SIG-M5 (cell line): ENCODE results near the gene ERBB4.
"Not testable (repeated sequence)": the region's sequence is repeated elsewhere in the genome, so short reads cannot be mapped to it uniquely, and the experiment has no call there.

Experiments
- DNase-seq: peaks from one replicate; lab custom pipeline; 2025; lab: John Stamatoyannopoulos, UW

The ERBB4 gene

GRCh38 chr2:212223696-212224095 lies 314.9 kb downstream of the ERBB4 start:
- no peak for DNase-seq

- DNase-seq, result no peak
Measured at GRCh38 chr2:212213191-212213590, 325.4 kb downstream of the ERBB4 start.

- DNase-seq, result no peak
Measured at GRCh38 chr2:212208467-212208866, 330.1 kb downstream of the ERBB4 start.

GRCh38 chr2:212197776-212198175 lies 340.8 kb downstream of the ERBB4 start:
- DNase-seq, result no peak

GRCh38 chr2:212195626-212196025 lies 343.0 kb downstream of the ERBB4 start:
- no peak for DNase-seq

- no peak for DNase-seq
Measured at GRCh38 chr2:212194396-212194795, 344.2 kb downstream of the ERBB4 start.

DNA sequence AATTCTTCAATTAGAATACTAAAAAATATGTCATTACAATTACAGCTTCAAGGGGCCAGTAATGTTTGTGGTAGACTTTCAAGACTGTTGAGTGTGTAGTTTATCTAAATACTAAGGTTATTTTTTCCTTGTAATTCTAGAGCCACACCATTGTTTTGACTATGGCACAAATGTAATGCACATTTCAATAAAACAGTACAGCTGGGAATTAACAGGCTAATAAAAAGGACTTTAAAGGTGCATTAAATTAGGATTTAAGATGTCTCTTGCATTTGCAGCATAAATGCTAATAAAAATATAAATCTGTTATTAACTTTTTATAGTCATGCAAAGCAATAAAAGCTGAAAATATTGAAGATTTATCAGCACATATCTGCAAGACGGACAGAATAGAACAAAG lies 344.8 kb downstream of the ERBB4 start:
- DNase-seq, result no peak

- no peak for DNase-seq
Measured at GRCh38 chr2:212193056-212193455, 345.5 kb downstream of the ERBB4 start.

DNA sequence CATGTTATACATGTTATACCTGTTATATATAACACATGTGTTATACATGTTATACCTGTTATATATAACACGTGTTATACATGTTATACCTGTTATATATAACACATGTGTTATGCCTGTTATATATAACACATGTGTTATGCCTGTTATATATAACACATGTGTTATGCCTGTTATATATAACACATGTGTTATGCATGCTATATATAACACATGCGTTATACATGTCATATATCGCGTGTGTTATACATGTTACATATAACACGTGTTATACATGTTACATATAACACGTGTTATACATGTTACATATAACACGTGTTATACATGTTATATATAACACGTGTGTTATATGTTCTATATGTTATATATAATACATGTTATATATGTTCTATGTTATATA lies 347.2 kb downstream of the ERBB4 start:
- not testable (repeated sequence) for DNase-seq

DNA sequence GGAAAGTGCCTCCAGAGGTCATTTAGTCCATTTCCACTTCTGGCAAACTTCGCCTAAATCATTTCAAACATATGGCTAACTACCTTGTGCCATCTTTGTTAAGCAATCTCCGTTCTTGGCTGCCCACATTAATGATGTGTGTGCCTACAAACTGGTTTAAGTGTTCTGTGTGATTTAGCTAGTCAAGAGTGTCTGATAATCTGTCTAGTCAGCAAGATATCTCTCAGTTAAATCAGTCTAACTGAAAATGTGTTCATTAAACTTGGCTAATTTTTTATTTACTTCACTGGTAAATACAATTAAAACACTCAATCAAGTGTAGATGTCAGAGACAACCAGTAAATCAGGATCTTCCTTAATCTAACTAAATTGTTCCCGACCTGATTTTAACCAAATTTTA lies 352.4 kb downstream of the ERBB4 start:
- DNase-seq, result no peak

DNA sequence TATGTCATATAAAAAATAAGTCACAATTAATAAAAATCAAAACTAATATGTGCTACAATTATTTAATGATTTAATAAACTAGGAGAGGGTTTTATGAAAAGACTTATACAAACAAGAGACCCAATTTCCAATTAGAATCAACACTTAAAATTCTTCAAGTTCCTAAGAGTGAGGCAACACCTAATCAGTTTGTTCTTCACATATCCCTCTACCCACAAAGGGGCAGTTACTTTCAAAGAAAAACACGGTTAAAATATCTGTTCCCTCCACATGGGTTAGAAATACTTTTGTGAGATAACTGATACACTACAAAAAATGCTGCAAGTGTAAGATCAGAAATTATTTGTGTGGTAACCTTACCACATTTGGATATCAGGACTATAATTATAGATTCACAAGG lies 357.0 kb downstream of the ERBB4 start:
- DNase-seq, result no peak

DNA sequence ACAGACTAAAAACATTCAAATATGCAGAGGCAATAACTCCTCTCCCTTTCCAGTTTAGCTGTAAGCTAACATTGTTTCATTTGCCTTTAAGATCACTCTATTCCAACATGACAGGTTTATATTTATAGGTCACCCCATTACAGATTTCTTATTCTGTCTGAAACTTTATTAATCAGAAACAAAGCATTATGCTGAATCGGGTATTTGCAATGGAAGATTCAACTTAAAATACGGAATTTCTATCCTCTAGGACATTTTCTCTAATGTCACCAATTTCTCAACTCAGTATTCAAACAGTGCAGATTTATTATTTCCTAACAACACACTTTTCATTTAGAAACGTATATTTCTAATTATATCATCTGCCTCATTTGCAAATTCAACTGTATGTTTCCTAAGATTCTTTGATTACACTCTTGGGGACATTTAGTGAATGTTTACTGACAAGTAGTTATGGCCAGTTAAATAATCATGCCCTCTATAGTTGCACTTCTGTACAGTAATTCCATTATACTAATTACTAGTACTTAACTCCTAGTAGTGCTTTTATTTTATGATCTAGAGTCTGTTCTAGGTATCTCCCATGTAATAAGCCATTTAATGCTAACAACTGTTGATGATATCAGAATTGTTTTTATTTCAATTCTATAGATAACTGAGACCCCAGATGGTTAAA lies 358.1 kb downstream of the ERBB4 start:
- DNase-seq, result no peak

DNA sequence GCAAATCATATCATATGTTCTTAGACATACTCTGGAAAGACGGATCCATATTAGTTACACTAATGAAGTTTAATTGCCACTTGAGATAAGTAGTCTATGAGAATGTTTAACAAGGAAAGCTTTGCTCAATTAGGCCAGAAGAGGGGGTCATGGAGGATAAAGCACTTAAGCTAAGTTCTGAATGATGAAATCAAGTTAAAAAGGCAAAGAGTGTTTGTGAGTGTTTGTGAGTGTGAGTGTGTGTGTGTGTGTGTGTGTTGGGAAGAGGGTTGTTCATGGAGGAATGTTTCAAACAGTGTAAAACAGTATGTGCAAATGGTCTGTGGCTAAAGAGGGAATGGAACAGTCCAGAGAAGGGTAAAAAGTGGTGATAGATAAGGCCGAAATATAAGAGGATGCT lies 360.9 kb downstream of the ERBB4 start:
- no peak for DNase-seq

GRCh38 chr2:212176151-212176550 lies 362.5 kb downstream of the ERBB4 start:
- DNase-seq, result no peak

DNA sequence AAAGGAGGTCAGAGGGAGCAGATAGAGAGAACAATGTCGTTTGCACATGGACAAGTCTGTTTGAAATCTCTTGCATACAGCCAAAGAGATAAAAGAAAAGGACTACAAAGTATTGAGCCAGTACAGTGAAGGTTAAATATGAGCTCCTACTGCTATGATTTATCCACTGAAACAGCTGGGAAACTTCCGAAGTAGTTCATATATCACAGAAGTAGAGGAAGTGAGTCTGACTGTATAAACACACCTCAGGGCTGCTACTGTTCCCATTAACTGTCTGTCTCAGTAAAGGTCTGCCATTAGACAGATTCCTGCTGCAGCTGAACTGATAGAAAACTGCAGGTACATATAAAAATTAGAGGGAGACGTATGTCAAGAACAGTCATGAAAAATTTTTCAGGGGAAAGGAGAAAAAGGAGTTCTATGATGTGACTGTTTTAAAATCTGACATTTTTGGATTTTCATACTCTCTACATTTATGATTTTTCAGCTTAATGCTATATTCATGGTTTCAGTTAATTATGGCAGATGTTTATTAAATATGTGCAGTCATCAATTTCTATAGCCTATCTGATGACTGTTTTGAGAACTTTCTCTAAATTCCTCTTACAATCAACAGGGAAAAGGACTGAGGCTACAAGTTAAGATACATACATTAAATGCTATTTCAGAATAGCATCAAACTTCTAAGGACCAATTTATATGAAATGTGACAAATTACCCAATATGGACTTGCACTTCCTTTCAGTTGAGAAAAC lies 364.7 kb downstream of the ERBB4 start:
- DNase-seq, result no peak

GRCh38 chr2:212173331-212173730 lies 365.3 kb downstream of the ERBB4 start:
- DNase-seq, result no peak

GRCh38 chr2:212170382-212170781 lies 368.2 kb downstream of the ERBB4 start:
- DNase-seq, result no peak

GRCh38 chr2:212158081-212158480 lies 380.5 kb downstream of the ERBB4 start:
- DNase-seq, result no peak

DNA sequence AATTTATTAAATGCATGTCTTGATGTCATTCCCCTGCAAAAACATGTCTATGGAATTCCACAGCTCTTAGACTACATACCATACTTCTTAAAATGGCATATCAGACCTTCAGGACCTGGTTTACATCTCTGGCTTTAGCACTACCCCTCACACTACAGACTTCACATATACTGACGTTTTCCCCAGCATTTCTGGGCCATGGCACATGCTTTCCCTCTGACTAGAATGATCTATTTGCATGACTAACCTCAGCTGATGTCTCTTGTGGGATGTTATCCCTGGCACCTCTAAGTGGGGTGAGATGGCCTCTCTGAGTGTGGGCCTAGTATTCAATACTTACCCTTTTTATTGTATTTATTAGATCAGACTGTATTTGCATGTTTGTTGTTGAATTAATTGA lies 381.6 kb downstream of the ERBB4 start:
- DNase-seq, result no peak

- DNase-seq, result no peak
Measured at GRCh38 chr2:212156088-212156487, 382.5 kb downstream of the ERBB4 start.

GRCh38 chr2:212154477-212154878 lies 384.1 kb downstream of the ERBB4 start:
- DNase-seq, result no peak

DNA sequence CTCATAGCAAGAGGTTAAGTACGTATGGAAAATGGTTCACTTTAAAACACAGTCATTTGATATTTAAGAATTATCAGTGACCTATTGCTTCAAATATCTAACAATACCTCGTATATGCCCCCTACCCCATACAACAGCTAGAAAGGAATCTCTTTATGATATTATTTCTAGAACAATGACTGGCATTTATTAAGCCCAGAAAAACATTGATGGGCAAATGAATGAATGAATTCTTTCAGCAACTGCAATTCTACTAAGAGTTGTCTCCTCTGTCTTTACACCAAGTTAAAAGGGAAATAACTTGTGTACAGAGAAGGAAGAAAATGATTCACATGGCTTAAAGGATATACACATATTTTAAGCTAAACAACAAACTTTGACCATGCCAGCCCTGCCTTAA lies 384.7 kb downstream of the ERBB4 start:
- DNase-seq, result no peak

GRCh38 chr2:212147921-212148513 lies 390.6 kb downstream of the ERBB4 start:
- no peak for DNase-seq
